Endothelial cell of umbilical vein (primary cell): Measurements from ENCODE around the gene RAB42.
"Not testable (repeated sequence)": the region's sequence is repeated elsewhere in the genome, so short reads cannot be mapped to it uniquely, and the experiment has no call there.

Source experiments
- EZH2 ChIP-seq: IDR thresholded peaks from 2 replicates; pipeline ENCODE4 v1.6.1; 2012; ENCODE audit warnings: borderline replicate concordance, low read depth, mild to moderate bottlenecking, moderate library complexity, low read length, inconsistent platforms; ENCODE audit not compliant: severe bottlenecking
- FOS ChIP-seq: IDR thresholded peaks from 2 replicates; pipeline ENCODE4 v1.6.1; 2011; ENCODE audit warnings: mild to moderate bottlenecking, low read length, moderate library complexity, borderline replicate concordance; ENCODE audit not compliant: insufficient read depth
- POLR2A ChIP-seq: IDR thresholded peaks from 2 replicates; pipeline ENCODE4 v1.6.1; 2012; ENCODE audit warnings: low read depth, mild to moderate bottlenecking, control low read depth, low read length

DNA sequence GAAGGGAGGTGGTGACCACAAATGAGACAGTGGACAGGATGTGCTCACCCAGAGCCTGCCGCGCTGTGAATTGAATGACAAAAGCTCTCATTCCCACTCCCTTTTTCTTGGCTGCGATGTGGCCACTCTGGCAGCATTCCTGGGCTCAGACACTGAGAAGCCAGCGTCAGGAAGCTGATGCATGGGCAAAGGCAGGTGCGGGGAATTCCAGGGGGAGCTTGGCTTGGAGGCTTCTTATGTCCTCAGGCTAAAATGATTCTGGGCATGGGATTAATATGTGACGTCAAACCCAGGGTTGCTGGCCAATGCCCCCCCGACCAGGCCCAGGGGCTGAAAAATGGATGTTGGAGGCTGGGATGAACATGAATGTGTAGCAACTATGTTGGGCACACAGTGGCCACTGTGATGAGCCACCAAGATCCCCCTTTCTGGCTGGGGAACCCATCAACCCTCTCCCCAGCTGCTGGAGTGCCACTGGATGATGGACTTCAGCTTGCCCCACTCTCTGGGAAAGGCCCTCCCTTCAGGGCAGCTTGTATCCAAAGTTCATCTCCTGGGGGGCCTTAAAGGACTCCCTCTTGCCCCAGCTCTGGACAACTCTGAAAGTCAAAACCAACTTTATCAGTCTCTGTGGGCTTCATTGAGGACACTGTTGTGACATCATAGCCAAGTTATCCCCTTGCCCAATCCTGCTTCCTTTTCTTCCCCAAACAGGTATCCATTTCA lies 2.8 kb downstream of the RAB42 start:
- TF ChIP-seq FOS, POLR2A, EZH2: not testable (repeated sequence)
